H1 (cell line): ENCODE data around the gene ATP6V0A4. TPM values are rescaled to one million over a fixed set of nuclear protein-coding genes. Genes with fewer than 3 reads are reported as not detected.

ENCODE experiments used
- CTCF ChIA-PET: fragments of 300-600 bp; sonication (Branson Sonifier 250); formaldehyde crosslinking; loops from one replicate; lab custom pipeline; 2021; ENCODE audit not compliant: partially characterized antibody; lab: Charles Lee
- POLR2A ChIA-PET: fragments of 300-600 bp; sonication (Branson Sonifier 250); formaldehyde crosslinking; loops from one replicate; lab custom pipeline; 2021; ENCODE audit warnings: inconsistent platforms; ENCODE audit not compliant: partially characterized antibody; lab: Charles Lee
- DNase-seq, 2 experiments: peaks; one replicate each; pipeline versions ENCODE4 v3.0.0 to v3.0.0-alpha.2; 2010 to 2022; ENCODE audit warnings: low spot score in 2 of 2, low read depth in 1 of 2, mixed read lengths in 1 of 2
- FAIRE-seq: peaks from 2 replicates; lab custom pipeline; 2011; peaks lifted over from hg19 to GRCh38; lab: Jason Lieb, UNC
- H2AFZ ChIP-seq: 2 replicates; pipeline ENCODE4 v1.8.1; 2012; ENCODE audit warnings: low read length, inconsistent platforms
- H2AK5ac ChIP-seq: 2 replicates; pipeline ENCODE4 v1.6.1; 2013; ENCODE audit warnings: low read depth, low read length
- H2BK120ac ChIP-seq: replicated peaks from 2 replicates; pipeline ENCODE3; 2013; ENCODE audit warnings: low read depth, low read length, inconsistent platforms
- H2BK12ac ChIP-seq: 2 replicates; pipeline ENCODE4 v1.6.1; 2013; ENCODE audit warnings: low read depth, low read length
- H2BK15ac ChIP-seq: 2 replicates; pipeline ENCODE4 v1.6.1; 2013; ENCODE audit warnings: low read length
- H2BK20ac ChIP-seq: 2 replicates; pipeline ENCODE4 v1.6.1; 2013; ENCODE audit warnings: low read length
- H2BK5ac ChIP-seq: 2 replicates; pipeline ENCODE4 v1.6.1; 2013; ENCODE audit warnings: low read depth, low read length
- H3K14ac ChIP-seq: 2 replicates; pipeline ENCODE4 v1.6.1; 2013; ENCODE audit warnings: inconsistent platforms; ENCODE audit not compliant: insufficient read length
- H3K18ac ChIP-seq: 2 replicates; pipeline ENCODE4 v1.6.1; 2013; ENCODE audit warnings: low read length; ENCODE audit errors: extremely low read depth
- H3K23ac ChIP-seq: 2 replicates; pipeline ENCODE4 v1.6.1; 2013; ENCODE audit warnings: inconsistent platforms; ENCODE audit not compliant: insufficient read length
- H3K23me2 ChIP-seq: 2 replicates; pipeline ENCODE4 v1.6.1; 2013; ENCODE audit warnings: low read depth, low read length
- H3K27ac ChIP-seq: 2 replicates; pipeline ENCODE4 v1.6.1; 2011; ENCODE audit warnings: low read depth, low read length, inconsistent platforms
- H3K27me3 ChIP-seq, 4 experiments: replicated peaks in 1 of 4; 1 replicate in 1 of 4; 2 replicates in 3 of 4; pipeline versions ENCODE4 v1.6.1 to v1.8.1; 2011 to 2013; ENCODE audit warnings: low read length in 3 of 4, mild to moderate bottlenecking in 3 of 4, inconsistent platforms in 2 of 4, mixed read lengths in 2 of 4, moderate library complexity in 1 of 4; ENCODE audit not compliant: control insufficient read depth in 3 of 4, insufficient read depth in 3 of 4; ENCODE audit errors: extremely low read depth in 1 of 4
- H3K36me3 ChIP-seq, 4 experiments: 2 replicates each; pipeline versions ENCODE4 v1.6.1 to v1.8.1; 2011 to 2013; ENCODE audit warnings: mild to moderate bottlenecking in 4 of 4, low read length in 3 of 4, moderate library complexity in 2 of 4, control low read depth in 1 of 4, inconsistent platforms in 1 of 4; ENCODE audit not compliant: insufficient read depth in 4 of 4, control insufficient read depth in 2 of 4
- H3K4ac ChIP-seq: replicated peaks from 2 replicates; pipeline ENCODE3; 2013; ENCODE audit warnings: low read length, low read depth, mixed read lengths, inconsistent platforms; ENCODE audit not compliant: insufficient read length
- H3K4me1 ChIP-seq, 4 experiments: replicated peaks in 1 of 4; 1 replicate in 1 of 4; 2 replicates in 3 of 4; pipeline versions ENCODE4 v1.6.1 to v1.8.1; 2011 to 2013; ENCODE audit warnings: low read length in 3 of 4, inconsistent platforms in 2 of 4, mixed read lengths in 1 of 4; ENCODE audit not compliant: insufficient read depth in 4 of 4, control insufficient read depth in 3 of 4
- H3K4me2 ChIP-seq, 2 experiments: 2 replicates each; pipeline versions ENCODE4 v1.6.1 to v1.8.1; 2011 to 2013; ENCODE audit warnings: low read depth in 2 of 2, low read length in 2 of 2, control low read depth in 1 of 2, inconsistent platforms in 1 of 2, mild to moderate bottlenecking in 1 of 2; ENCODE audit not compliant: insufficient read depth in 1 of 2
- H3K4me3 ChIP-seq, 4 experiments: fragments of 200-600, 300-600 bp in 1 of 4; sonication (generic), shearing (Covaris generic), sonication (Bioruptor Twin) in 1 of 4; 2 replicates each; pipeline versions ENCODE4 v1.5.1 to v1.8.1; 2011 to 2016; ENCODE audit warnings: low read length in 4 of 4, low read depth in 3 of 4, control low read depth in 2 of 4, inconsistent platforms in 2 of 4, mild to moderate bottlenecking in 2 of 4, mixed read lengths in 1 of 4, moderate library complexity in 1 of 4; ENCODE audit not compliant: insufficient read depth in 2 of 4; ENCODE audit errors: extremely low read depth in 1 of 4
- H3K56ac ChIP-seq: replicated peaks from 2 replicates; pipeline ENCODE3; 2013; ENCODE audit warnings: low read depth, mild to moderate bottlenecking, mixed read lengths, low read length, inconsistent platforms; ENCODE audit not compliant: insufficient read length
- H3K79me1 ChIP-seq: 2 replicates; pipeline ENCODE4 v1.6.1; 2013; ENCODE audit warnings: low read depth, low read length, control low read depth
- H3K79me2 ChIP-seq, 2 experiments: 2 replicates each; pipeline versions ENCODE4 v1.6.1 to v1.8.1; 2012 to 2013; ENCODE audit warnings: low read length in 2 of 2, mild to moderate bottlenecking in 2 of 2, inconsistent platforms in 1 of 2; ENCODE audit not compliant: insufficient read depth in 2 of 2, control insufficient read depth in 1 of 2
- H3K9ac ChIP-seq, 4 experiments: replicated peaks in 1 of 4; 1 replicate in 1 of 4; 2 replicates in 3 of 4; pipeline versions ENCODE4 v1.6.1 to v1.8.1; 2011 to 2013; ENCODE audit warnings: low read depth in 3 of 4, low read length in 3 of 4, control low read depth in 2 of 4, mild to moderate bottlenecking in 2 of 4, moderate library complexity in 2 of 4, inconsistent platforms in 1 of 4; ENCODE audit errors: extremely low read depth in 1 of 4
- H3K9me3 ChIP-seq, 2 experiments: 2 replicates each; pipeline versions ENCODE4 v1.6.1 to v1.8.1; 2012 to 2013; ENCODE audit warnings: mild to moderate bottlenecking in 2 of 2, moderate library complexity in 2 of 2, control low read depth in 1 of 2, inconsistent platforms in 1 of 2, low read depth in 1 of 2, low read length in 1 of 2, mixed read lengths in 1 of 2; ENCODE audit not compliant: insufficient read depth in 2 of 2
- H4K20me1 ChIP-seq, 2 experiments: replicated peaks in 1 of 2; 2 replicates each; pipeline versions ENCODE3 to v1.8.1; 2011 to 2013; ENCODE audit warnings: inconsistent platforms in 2 of 2, low read length in 2 of 2, mild to moderate bottlenecking in 1 of 2; ENCODE audit not compliant: insufficient read depth in 2 of 2, control insufficient read depth in 1 of 2
- H4K5ac ChIP-seq: 2 replicates; pipeline ENCODE4 v1.6.1; 2013; ENCODE audit warnings: low read length, low read depth, mixed read lengths, inconsistent platforms; ENCODE audit not compliant: insufficient read length
- H4K8ac ChIP-seq: 2 replicates; pipeline ENCODE4 v1.8.0; 2013; ENCODE audit warnings: mild to moderate bottlenecking, moderate library complexity, low read length, inconsistent platforms; ENCODE audit not compliant: insufficient read depth; ENCODE audit errors: extremely low read depth
- H4K91ac ChIP-seq: replicated peaks from 2 replicates; pipeline ENCODE3; 2013; ENCODE audit warnings: low read length, mixed read lengths, inconsistent platforms; ENCODE audit not compliant: insufficient read length
- BRCA1 ChIP-seq: IDR thresholded peaks from 2 replicates; pipeline ENCODE4 v1.6.1; 2012; ENCODE audit warnings: low read depth, low read length, improper control_type of control experiment
- CBX8 ChIP-seq: fragments of 300-800, 300-1000 bp; sonication (generic); IDR thresholded peaks from 2 replicates; pipeline ENCODE4 v1.7.1; 2016; ENCODE audit warnings: low read depth, low read length, borderline replicate concordance
- CEBPB ChIP-seq: IDR thresholded peaks from 2 replicates; pipeline ENCODE4 v1.6.1; 2012; ENCODE audit warnings: low read depth, low read length
- CREB1 ChIP-seq: IDR thresholded peaks from 2 replicates; pipeline ENCODE4 v1.6.1; 2012; ENCODE audit warnings: inconsistent platforms
- EGR1 ChIP-seq: IDR thresholded peaks from 2 replicates; pipeline ENCODE4 v1.6.1; 2011; ENCODE audit warnings: low read depth, low read length, borderline replicate concordance
- EP300 ChIP-seq, 2 experiments: IDR thresholded peaks; 1 replicate in 1 of 2; 2 replicates in 1 of 2; pipeline ENCODE4 v1.6.1; 2011 to 2012; ENCODE audit warnings: low read depth in 2 of 2, low read length in 2 of 2, mild to moderate bottlenecking in 2 of 2, borderline replicate concordance in 1 of 2, inconsistent platforms in 1 of 2, moderate library complexity in 1 of 2
- FOSL1 ChIP-seq: IDR thresholded peaks from 2 replicates; pipeline ENCODE4 v1.6.1; 2011; ENCODE audit warnings: mild to moderate bottlenecking, low read depth, low read length, moderate library complexity; ENCODE audit not compliant: insufficient read depth
- GTF2F1 ChIP-seq: IDR thresholded peaks from 2 replicates; pipeline ENCODE4 v1.6.1; 2012; ENCODE audit warnings: low read depth, low read length, improper control_type of control experiment, borderline replicate concordance
- HDAC6 ChIP-seq: IDR thresholded peaks from one replicate; pipeline ENCODE4 v1.7.1; 2012; ENCODE audit warnings: low read depth, mild to moderate bottlenecking, inconsistent platforms, low read length, moderate library complexity
- JUN ChIP-seq: IDR thresholded peaks from 2 replicates; pipeline ENCODE4 v1.6.1; 2011; ENCODE audit warnings: low read depth, mild to moderate bottlenecking, improper control_type of control experiment, low read length
- SAP30 ChIP-seq: fragments of 300-600 bp; sonication (generic); IDR thresholded peaks from 2 replicates; pipeline ENCODE4 v1.7.1; 2012; ENCODE audit warnings: low read length, moderate library complexity, mild to moderate bottlenecking, inconsistent platforms; ENCODE audit not compliant: insufficient read depth, insufficient replicate concordance
- SRF ChIP-seq: IDR thresholded peaks from 2 replicates; pipeline ENCODE4 v1.6.1; 2011; ENCODE audit warnings: mild to moderate bottlenecking, low read depth, low read length, moderate library complexity
- TBP ChIP-seq: IDR thresholded peaks from 2 replicates; pipeline ENCODE4 v1.6.1; 2011; ENCODE audit warnings: low read depth, low read length, improper control_type of control experiment
- whole genome bisulfite sequencing, 2 experiments: shearing (Covaris generic) in 1 of 2; methylation state at CpG; one replicate each; pipeline versions ENCODE4 v1.1.6 to v1.1.7; 2013 to 2015; ENCODE audit warnings: low lambda C conversion rate in 2 of 2, mixed read lengths in 2 of 2, inconsistent platforms in 1 of 2, low coverage in 1 of 2, missing lambda C conversion rate in 1 of 2; ENCODE audit not compliant: insufficient replicate concordance in 2 of 2, insufficient coverage in 1 of 2, insufficient read length in 1 of 2; ENCODE audit errors: extremely low coverage in 1 of 2, missing lambda C conversion rate in 1 of 2; 5-methylcytosine and 5-hydroxymethylcytosine counted together
- polyA plus RNA-seq, 7 experiments: library from polyadenylated mRNA; depleted of rRNA in 3 of 7; stranded (reverse) in 5 of 7; unstranded in 2 of 7; fragments of >200 nt in 5 of 7; fragments of 200-250 nt in 2 of 7; gene quantifications; 1 replicate in 5 of 7; 2 replicates in 1 of 7; 4 replicates in 1 of 7; pipeline versions ENCODE4 v1.2.1 to v1.2.3, GENCODE V29; 2011 to 2013; ENCODE audit warnings: missing spikeins in 2 of 7, mixed read lengths in 2 of 7
- total RNA-seq: library from RNA; stranded (reverse); fragmentation: NEBNext Ultra II Directional; extraction: Animal tissue kit (Norgen Biotek cat#: 25700); gene quantifications from 2 replicates; pipeline ENCODE4 v1.2.1, GENCODE V29; 2021
- TF ChIP-seq, protein P1 (sequence below): IDR thresholded peaks from 2 replicates; pipeline ENCODE4 v1.6.1; 2012; ENCODE audit warnings: low read length, inconsistent platforms

The ATP6V0A4 gene
- total and polyA plus RNA-seq, 2 of the 8 experiments (the other 6 are each of a cell fraction or from before 2014, with no cell fraction given): 0.47 to 1.6 TPM

DNA sequence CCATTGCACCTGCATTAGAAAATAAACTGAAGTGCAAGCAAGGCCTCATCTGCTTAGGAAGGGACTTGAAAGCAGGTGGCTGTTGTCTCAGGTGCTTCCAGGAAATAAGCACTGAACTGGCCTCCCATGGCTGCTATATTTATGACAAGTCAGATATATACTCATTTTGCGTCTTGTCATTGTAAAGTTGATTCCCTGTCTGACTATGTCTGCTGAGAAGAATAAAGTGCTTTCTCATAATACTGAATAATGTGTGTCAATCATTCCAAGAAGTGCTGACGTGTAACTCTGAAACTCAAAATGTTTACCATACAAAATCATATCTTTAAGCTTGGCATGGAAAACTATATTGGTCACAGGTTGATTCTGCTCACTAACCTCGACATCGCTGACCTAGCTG lies 51.9 kb downstream of the ATP6V0A4 start:
- Histone ChIP-seq H3K23me2 (no peaks in the 10 kb centered on the region), H3K27ac (no peak overlapping the region), H3K9me3 (no peaks in the 10 kb centered on the region), H3K4me2 (no peak overlapping the region), H3K4ac (no peak overlapping the region), H3K14ac (no peak overlapping the region), H3K9ac (no peak overlapping the region), H3K79me1 (no peaks in the 10 kb centered on the region), H3K79me2 (no peaks in the 10 kb centered on the region), H2AK5ac (no peak overlapping the region), H3K36me3 (no peaks in the 10 kb centered on the region), H3K4me1 (no peaks in the 10 kb centered on the region), H3K27me3 (no peaks in the 10 kb centered on the region), H4K20me1 (no peaks in the 10 kb centered on the region), H2AFZ (no peak overlapping the region), H2BK5ac (no peak overlapping the region), H4K5ac (no peak overlapping the region), H4K8ac (no peak overlapping the region), H2BK120ac (no peak overlapping the region), H4K91ac (no peak overlapping the region), H3K18ac (no peak overlapping the region), H3K23ac (no peak overlapping the region), H3K56ac (no peak overlapping the region), H2BK15ac (no peak overlapping the region), H3K4me3 (no peak overlapping the region), H2BK12ac (no peak overlapping the region), H2BK20ac (no peak overlapping the region)
- WGBS, 2 experiments: 93% methylated on average over 4 of the region's 4 CpGs; no CpG with 5 or more reads in 1 of the 2 experiments
- no peak for FAIRE-seq
- ChIA-PET POLR2A (no interaction called here), CTCF (interaction anchor here (0.6 kb wide), 1 partner anchor 1142 kb away, joined by 3 read pairs; no protein-coding TSS in a partner anchor)
- DNase-seq: no peak
- no peak for TF ChIP-seq SAP30
- no peak for TF ChIP-seq HDAC6
- TF ChIP-seq CBX8: no peak
- TF ChIP-seq GTF2F1: no peak
- TF ChIP-seq JUN: no peak
- TF ChIP-seq, protein P1, sequence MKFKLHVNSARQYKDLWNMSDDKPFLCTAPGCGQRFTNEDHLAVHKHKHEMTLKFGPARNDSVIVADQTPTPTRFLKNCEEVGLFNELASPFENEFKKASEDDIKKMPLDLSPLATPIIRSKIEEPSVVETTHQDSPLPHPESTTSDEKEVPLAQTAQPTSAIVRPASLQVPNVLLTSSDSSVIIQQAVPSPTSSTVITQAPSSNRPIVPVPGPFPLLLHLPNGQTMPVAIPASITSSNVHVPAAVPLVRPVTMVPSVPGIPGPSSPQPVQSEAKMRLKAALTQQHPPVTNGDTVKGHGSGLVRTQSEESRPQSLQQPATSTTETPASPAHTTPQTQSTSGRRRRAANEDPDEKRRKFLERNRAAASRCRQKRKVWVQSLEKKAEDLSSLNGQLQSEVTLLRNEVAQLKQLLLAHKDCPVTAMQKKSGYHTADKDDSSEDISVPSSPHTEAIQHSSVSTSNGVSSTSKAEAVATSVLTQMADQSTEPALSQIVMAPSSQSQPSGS: no peak
- TF ChIP-seq BRCA1: no peak
- no peak for TF ChIP-seq CREB1
- no peak for TF ChIP-seq SRF
- no peak for TF ChIP-seq FOSL1
- TF ChIP-seq EP300 (IDR thresholded peaks at IDR 0.05; ENCODE audit: borderline replicate concordance in 1 of 2, low read depth in 2 of 2, low read length in 2 of 2): no peak
- TF ChIP-seq EGR1: no peak
- no peak for TF ChIP-seq TBP
- no peak for TF ChIP-seq CEBPB
